A549 (cell line): ENCODE results near the gene FSCB. TPM values are rescaled to one million over a fixed set of nuclear protein-coding genes. Genes with fewer than 3 reads are reported as not detected.

Source experiments
- ATAC-seq, 2 experiments: fragments of 200-7000 bp in 1 of 2; fragments of >200 bp in 1 of 2; cut with Nextera tagmentation in 1 of 2; cut with Tn5 transposase in 1 of 2; 3 replicates each; pipeline versions ENCODE4 v1.8.0 to v1.9.1; 2018 to 2020; ENCODE audit warnings: mild to moderate bottlenecking in 1 of 2, moderate library complexity in 1 of 2
- CTCF ChIA-PET: fragments of 300-600 bp; sonication (Branson Sonifier 250); formaldehyde crosslinking; extraction: SDS; loops from one replicate; lab custom pipeline; 2021; ENCODE audit warnings: antibody characterized with exemption, inconsistent platforms; lab: Yijun Ruan, JAX
- POLR2A ChIA-PET: fragments of 350-600 bp; formaldehyde crosslinking; extraction: SDS; loops from one replicate; lab custom pipeline; 2021; ENCODE audit warnings: antibody characterized with exemption, inconsistent platforms; lab: Yijun Ruan, JAX
- DNase-seq, 2 experiments: peaks; one replicate each; pipeline versions ENCODE4 v3.0.0 to v3.0.0-alpha.2; 2011 to 2016; ENCODE audit warnings: low read depth in 1 of 2, low spot score in 1 of 2
- FAIRE-seq: peaks from 2 replicates; lab custom pipeline; 2011; peaks lifted over from hg19 to GRCh38; lab: Jason Lieb, UNC
- H3K27ac ChIP-seq, 2 experiments: fragments of >200 bp; sonication (Bioruptor Twin); formaldehyde crosslinking; 3 replicates each; pipeline ENCODE4 v1.5.1; 2016 to 2017
- H3K4me1 ChIP-seq: fragments of >200 bp; sonication (Bioruptor Twin); formaldehyde crosslinking; 3 replicates; pipeline ENCODE4 v1.6.1; 2016
- H3K4me2 ChIP-seq: fragments of >200 bp; sonication (Bioruptor Twin); formaldehyde crosslinking; 3 replicates; pipeline ENCODE4 v1.6.1; 2016
- H3K4me3 ChIP-seq: fragments of >200 bp; sonication (Bioruptor Twin); formaldehyde crosslinking; 3 replicates; pipeline ENCODE4 v1.5.1; 2016
- H3K9me3 ChIP-seq: fragments of >200 bp; sonication (Bioruptor Twin); formaldehyde crosslinking; 3 replicates; pipeline ENCODE4 v1.6.1; 2016
- BCL3 ChIP-seq: fragments of >200 bp; sonication (Bioruptor Twin); formaldehyde crosslinking; IDR thresholded peaks from 3 replicates; pipeline ENCODE4 v1.6.1; 2016
- CTCF ChIP-seq: fragments of >200 bp; sonication (Bioruptor Twin); formaldehyde crosslinking; IDR thresholded peaks from 3 replicates; pipeline ENCODE4 v1.5.1; 2016
- FOSB ChIP-seq: fragments of 250-450 bp; sonication (Bioruptor Pico); IDR thresholded peaks from 2 replicates; pipeline ENCODE4 v1.5.0; 2020; ENCODE audit warnings: mild to moderate bottlenecking, moderate library complexity
- HOXB13 ChIP-seq: fragments of 250-450 bp; sonication (Bioruptor Pico); IDR thresholded peaks from 2 replicates; pipeline ENCODE4 v1.5.0; 2020; ENCODE audit warnings: low read depth, mild to moderate bottlenecking, moderate library complexity
- JUN ChIP-seq, 2 experiments: fragments of >200 bp; sonication (Bioruptor Twin); formaldehyde crosslinking; IDR thresholded peaks; 2 replicates in 1 of 2; 3 replicates in 1 of 2; pipeline ENCODE4 v1.6.1; 2016 to 2017
- KDM1A ChIP-seq: fragments of 200-600 bp; sonication (generic); IDR thresholded peaks from 2 replicates; pipeline ENCODE4 v1.6.1; 2016; ENCODE audit warnings: low read depth, mild to moderate bottlenecking
- MAFK ChIP-seq: fragments of 450-650 bp; IDR thresholded peaks from 2 replicates; pipeline ENCODE4 v1.6.1; 2014; ENCODE audit not compliant: partially characterized antibody
- MAX ChIP-seq: IDR thresholded peaks from 2 replicates; pipeline ENCODE4 v1.6.1; 2012
- MAZ ChIP-seq: fragments of 150-350 bp; IDR thresholded peaks from 2 replicates; pipeline ENCODE4 v1.6.1; 2014; ENCODE audit warnings: antibody characterized with exemption, low read depth, low read length, borderline replicate concordance
- NPAS2 ChIP-seq: fragments of 250-450 bp; sonication (Bioruptor Pico); IDR thresholded peaks from 2 replicates; pipeline ENCODE4 v1.8.0; 2022; ENCODE audit warnings: mild to moderate bottlenecking, moderate library complexity, borderline replicate concordance
- NR3C1 ChIP-seq: fragments of >200 bp; sonication (Bioruptor Twin); formaldehyde crosslinking; IDR thresholded peaks from 3 replicates; pipeline ENCODE4 v1.6.1; 2017
- PHF8 ChIP-seq: fragments of 200-600 bp; sonication (generic); IDR thresholded peaks from 2 replicates; pipeline ENCODE4 v1.6.1; 2016; ENCODE audit warnings: low read depth, mild to moderate bottlenecking, antibody characterized with exemption, moderate library complexity, borderline replicate concordance
- RARB ChIP-seq: fragments of 250-450 bp; sonication (Bioruptor Pico); IDR thresholded peaks from 2 replicates; pipeline ENCODE4 v1.8.0; 2021; ENCODE audit warnings: mild to moderate bottlenecking, moderate library complexity
- RNF2 ChIP-seq: fragments of 200-600 bp; sonication (generic); IDR thresholded peaks from 2 replicates; pipeline ENCODE4 v1.6.1; 2016; ENCODE audit warnings: low read depth, mild to moderate bottlenecking, antibody characterized with exemption, moderate library complexity, borderline replicate concordance
- SMC3 ChIP-seq: fragments of >200 bp; sonication (Bioruptor Twin); formaldehyde crosslinking; IDR thresholded peaks from 3 replicates; pipeline ENCODE4 v1.6.1; 2018; ENCODE audit warnings: inconsistent platforms
- ZC3H11A ChIP-seq: fragments of 450-650 bp; IDR thresholded peaks from 2 replicates; pipeline ENCODE4 v1.6.1; 2014; ENCODE audit warnings: antibody characterized with exemption, mild to moderate bottlenecking
- ZNF302 ChIP-seq: fragments of 250-450 bp; sonication (Bioruptor Pico); IDR thresholded peaks from 2 replicates; pipeline ENCODE4 v1.9.0; 2021; ENCODE audit warnings: inconsistent platforms, mild to moderate bottlenecking, moderate library complexity
- ZSCAN20 ChIP-seq: fragments of 250-450 bp; sonication (Bioruptor Pico); IDR thresholded peaks from 2 replicates; pipeline ENCODE4 v1.8.0; 2022; ENCODE audit warnings: mild to moderate bottlenecking, moderate library complexity
- WGBS: methylation state at CpG from one replicate; pipeline ENCODE4 v1.1.6; 2017; ENCODE audit errors: missing lambda C conversion rate; 5-methylcytosine and 5-hydroxymethylcytosine counted together
- polyA minus RNA-seq: library from RNA; depleted of rRNA, polyadenylated mRNA; stranded (reverse); fragments of >200 nt; gene quantifications from 2 replicates; pipeline ENCODE4 v1.2.3, GENCODE V29; 2011; rRNA and poly(A)+ RNA removed
- polyA plus RNA-seq, 4 experiments: library from polyadenylated mRNA; depleted of rRNA in 3 of 4; stranded (reverse); fragments of >200 nt; fragmentation: RNase III in 1 of 4; extraction: RNeasy Plus Mini Kit Qiagen cat#74134 plus additional on column Dnase treatment in 1 of 4; gene quantifications; 2 replicates in 3 of 4; 3 replicates in 1 of 4; pipeline ENCODE4 v1.2.3, GENCODE V29; 2011 to 2017
- TF ChIP-seq, protein P1 (sequence below): fragments of 250-450 bp; sonication (Bioruptor Pico); IDR thresholded peaks from 2 replicates; pipeline ENCODE4 v1.5.0; 2021; ENCODE audit warnings: mild to moderate bottlenecking, moderate library complexity, borderline replicate concordance
- TF ChIP-seq, protein P2 (sequence below): fragments of >200 bp; sonication (Bioruptor Twin); formaldehyde crosslinking; IDR thresholded peaks from 2 replicates; pipeline ENCODE4 v1.6.1; 2016

Gene FSCB, protein sequence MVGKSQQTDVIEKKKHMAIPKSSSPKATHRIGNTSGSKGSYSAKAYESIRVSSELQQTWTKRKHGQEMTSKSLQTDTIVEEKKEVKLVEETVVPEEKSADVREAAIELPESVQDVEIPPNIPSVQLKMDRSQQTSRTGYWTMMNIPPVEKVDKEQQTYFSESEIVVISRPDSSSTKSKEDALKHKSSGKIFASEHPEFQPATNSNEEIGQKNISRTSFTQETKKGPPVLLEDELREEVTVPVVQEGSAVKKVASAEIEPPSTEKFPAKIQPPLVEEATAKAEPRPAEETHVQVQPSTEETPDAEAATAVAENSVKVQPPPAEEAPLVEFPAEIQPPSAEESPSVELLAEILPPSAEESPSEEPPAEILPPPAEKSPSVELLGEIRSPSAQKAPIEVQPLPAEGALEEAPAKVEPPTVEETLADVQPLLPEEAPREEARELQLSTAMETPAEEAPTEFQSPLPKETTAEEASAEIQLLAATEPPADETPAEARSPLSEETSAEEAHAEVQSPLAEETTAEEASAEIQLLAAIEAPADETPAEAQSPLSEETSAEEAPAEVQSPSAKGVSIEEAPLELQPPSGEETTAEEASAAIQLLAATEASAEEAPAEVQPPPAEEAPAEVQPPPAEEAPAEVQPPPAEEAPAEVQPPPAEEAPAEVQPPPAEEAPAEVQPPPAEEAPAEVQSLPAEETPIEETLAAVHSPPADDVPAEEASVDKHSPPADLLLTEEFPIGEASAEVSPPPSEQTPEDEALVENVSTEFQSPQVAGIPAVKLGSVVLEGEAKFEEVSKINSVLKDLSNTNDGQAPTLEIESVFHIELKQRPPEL
- polyA plus RNA-seq (2011; rRNA removed) (not detected in 2 replicates), polyA plus RNA-seq (2017; fragmentation: RNase III; extraction: RNeasy Plus Mini Kit Qiagen cat#74134 plus additional on column Dnase treatment) (not detected in 3 replicates), polyA minus RNA-seq (not detected in 2 replicates)
- not detected in 2 replicates for polyA plus RNA-seq (2012; cell fraction: cytosol; rRNA removed)
- not detected in 2 replicates for polyA plus RNA-seq (2012; cell fraction: nucleus; rRNA removed)

GRCh38 chr14:44507183-44507582, at the start of gene FSCB:
TSS of gene FSCB (minus strand) at chr14:44507283. CDS start at chr14:44506987, 296 bp downstream.
- POLR2A ChIA-PET, result no interaction called here
- DNase-seq (no peak), ATAC-seq (no peak), FAIRE-seq (no peak)
- Histone ChIP-seq H3K27ac (no peak within 1 kb of the TSS), H3K9me3 (no peaks in the 10 kb centered on the region), H3K4me1 (no peaks in the 10 kb centered on the region), H3K4me3 (no peak within 1 kb of the TSS)
- CTCF ChIA-PET, result no interaction called here
- TF ChIP-seq HOXB13 (CRISPR knock-in tag), result no peak
- no peak for TF ChIP-seq FOSB (CRISPR knock-in tag)
- TF ChIP-seq BCL3, result no peak
- TF ChIP-seq ZSCAN20 (CRISPR knock-in tag), result no peak
- TF ChIP-seq, protein P1, sequence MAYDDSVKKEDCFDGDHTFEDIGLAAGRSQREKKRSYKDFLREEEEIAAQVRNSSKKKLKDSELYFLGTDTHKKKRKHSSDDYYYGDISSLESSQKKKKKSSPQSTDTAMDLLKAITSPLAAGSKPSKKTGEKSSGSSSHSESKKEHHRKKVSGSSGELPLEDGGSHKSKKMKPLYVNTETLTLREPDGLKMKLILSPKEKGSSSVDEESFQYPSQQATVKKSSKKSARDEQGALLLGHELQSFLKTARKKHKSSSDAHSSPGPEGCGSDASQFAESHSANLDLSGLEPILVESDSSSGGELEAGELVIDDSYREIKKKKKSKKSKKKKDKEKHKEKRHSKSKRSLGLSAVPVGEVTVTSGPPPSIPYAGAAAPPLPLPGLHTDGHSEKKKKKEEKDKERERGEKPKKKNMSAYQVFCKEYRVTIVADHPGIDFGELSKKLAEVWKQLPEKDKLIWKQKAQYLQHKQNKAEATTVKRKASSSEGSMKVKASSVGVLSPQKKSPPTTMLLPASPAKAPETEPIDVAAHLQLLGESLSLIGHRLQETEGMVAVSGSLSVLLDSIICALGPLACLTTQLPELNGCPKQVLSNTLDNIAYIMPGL, result no peak
- TF ChIP-seq NPAS2 (CRISPR knock-in tag), result no peak
- TF ChIP-seq SMC3, result no peak
- no peak for TF ChIP-seq NR3C1
- TF ChIP-seq PHF8, result no peak
- no peak for TF ChIP-seq JUN (IDR thresholded peaks at IDR 0.05)
- TF ChIP-seq KDM1A, result no peak
- TF ChIP-seq ZNF302, result no peak
- TF ChIP-seq RARB, result no peak
- no peak for TF ChIP-seq MAFK
- no peak for TF ChIP-seq CTCF
- TF ChIP-seq, protein P2, sequence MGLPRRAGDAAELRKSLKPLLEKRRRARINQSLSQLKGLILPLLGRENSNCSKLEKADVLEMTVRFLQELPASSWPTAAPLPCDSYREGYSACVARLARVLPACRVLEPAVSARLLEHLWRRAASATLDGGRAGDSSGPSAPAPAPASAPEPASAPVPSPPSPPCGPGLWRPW, result no peak
- TF ChIP-seq MAZ, result no peak
- no peak for TF ChIP-seq MAX
- no peak for TF ChIP-seq RNF2
- TF ChIP-seq ZC3H11A, result no peak
- TF ChIP-seq, all 56 proteins: peak for 0
- 42% methylated on average over 1 of the region's 1 CpG for WGBS
- H3K4me2 ChIP-seq, result no peak within 1 kb of the TSS
